HL-60 (cell line): ENCODE results near the gene ANKS3.
A peak's percentile ranks its signal among the peaks of the same experiment; 100 is the strongest.

Experiments used
- DNase-seq, 2 experiments: peaks; one replicate each; pipeline ENCODE4 v3.0.0-alpha.2; 2010 to 2020; ENCODE audit warnings: low read depth in 1 of 2, low spot score in 1 of 2
- H3K27ac ChIP-seq: fragments of 250-450 bp; sonication (Bioruptor Pico); replicated peaks from 2 replicates; pipeline ENCODE4 v1.5.1; 2020; ENCODE audit warnings: mild to moderate bottlenecking, moderate library complexity
- H3K27me3 ChIP-seq: fragments of 250-450 bp; sonication (Bioruptor Pico); 2 replicates; pipeline ENCODE4 v1.5.1; 2021; ENCODE audit warnings: mild to moderate bottlenecking, moderate library complexity; ENCODE audit not compliant: insufficient read depth, poor library complexity, severe bottlenecking
- H3K4me3 ChIP-seq: replicated peaks from 2 replicates; pipeline ENCODE4 v1.5.1; 2011; ENCODE audit warnings: mild to moderate bottlenecking, control low read depth, low read length; ENCODE audit not compliant: insufficient read depth
- GABPA ChIP-seq: IDR thresholded peaks from 2 replicates; pipeline ENCODE4 v1.6.1; 2012; ENCODE audit warnings: low read depth
- POLR2AphosphoS5 ChIP-seq: IDR thresholded peaks from 2 replicates; pipeline ENCODE4 v1.6.1; 2012; ENCODE audit warnings: low read depth
- SPI1 ChIP-seq: IDR thresholded peaks from 2 replicates; pipeline ENCODE4 v1.6.1; 2012; ENCODE audit warnings: low read depth, mild to moderate bottlenecking, borderline replicate concordance
- TF ChIP-seq, protein P1 (sequence below): IDR thresholded peaks from one replicate; pipeline ENCODE4 v1.5.1; 2011; ENCODE audit warnings: low read length, control low read depth, inconsistent platforms; ENCODE audit not compliant: insufficient read depth
- TF ChIP-seq, protein P2 (sequence below): IDR thresholded peaks from 2 replicates; pipeline ENCODE4 v1.6.1; 2012; ENCODE audit warnings: low read depth; ENCODE audit not compliant: insufficient replicate concordance

The ANKS3 gene

DNA sequence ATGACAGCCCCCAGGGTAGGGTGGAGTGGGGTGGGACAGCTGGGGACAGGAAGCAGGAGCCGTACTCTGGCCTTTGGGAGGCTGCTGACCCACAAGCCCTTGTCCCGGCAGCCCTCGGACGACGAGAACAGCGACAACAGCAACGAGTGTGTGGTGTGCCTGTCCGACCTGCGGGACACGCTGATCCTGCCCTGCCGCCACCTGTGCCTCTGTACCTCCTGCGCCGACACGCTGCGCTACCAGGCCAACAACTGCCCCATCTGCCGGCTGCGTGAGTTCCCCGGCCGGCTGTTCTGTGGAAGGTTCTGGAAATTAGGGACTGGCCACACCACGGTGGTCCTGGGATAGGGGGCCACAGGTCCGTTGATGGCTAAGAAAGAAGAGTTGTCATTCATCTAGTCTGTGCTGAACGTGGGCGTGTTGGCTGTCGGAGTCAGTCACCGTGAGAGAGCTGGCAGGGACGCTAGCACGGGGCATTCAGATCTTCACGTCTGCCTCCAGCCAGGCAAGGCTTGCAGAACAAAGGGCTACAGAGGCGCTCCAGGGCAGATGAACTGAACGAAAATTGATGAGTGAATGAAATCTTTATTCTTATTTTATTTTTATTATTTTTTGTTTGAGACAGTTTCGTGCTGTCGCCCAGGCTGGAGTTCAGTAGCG is 60.6 kb downstream of the ANKS3 start:
- H3K27ac ChIP-seq = peak overlapping the region; percentile 25; the same call in 1 of the 2 replicates
- TF ChIP-seq POLR2AphosphoS5 = no peak
- TF ChIP-seq, protein P1, sequence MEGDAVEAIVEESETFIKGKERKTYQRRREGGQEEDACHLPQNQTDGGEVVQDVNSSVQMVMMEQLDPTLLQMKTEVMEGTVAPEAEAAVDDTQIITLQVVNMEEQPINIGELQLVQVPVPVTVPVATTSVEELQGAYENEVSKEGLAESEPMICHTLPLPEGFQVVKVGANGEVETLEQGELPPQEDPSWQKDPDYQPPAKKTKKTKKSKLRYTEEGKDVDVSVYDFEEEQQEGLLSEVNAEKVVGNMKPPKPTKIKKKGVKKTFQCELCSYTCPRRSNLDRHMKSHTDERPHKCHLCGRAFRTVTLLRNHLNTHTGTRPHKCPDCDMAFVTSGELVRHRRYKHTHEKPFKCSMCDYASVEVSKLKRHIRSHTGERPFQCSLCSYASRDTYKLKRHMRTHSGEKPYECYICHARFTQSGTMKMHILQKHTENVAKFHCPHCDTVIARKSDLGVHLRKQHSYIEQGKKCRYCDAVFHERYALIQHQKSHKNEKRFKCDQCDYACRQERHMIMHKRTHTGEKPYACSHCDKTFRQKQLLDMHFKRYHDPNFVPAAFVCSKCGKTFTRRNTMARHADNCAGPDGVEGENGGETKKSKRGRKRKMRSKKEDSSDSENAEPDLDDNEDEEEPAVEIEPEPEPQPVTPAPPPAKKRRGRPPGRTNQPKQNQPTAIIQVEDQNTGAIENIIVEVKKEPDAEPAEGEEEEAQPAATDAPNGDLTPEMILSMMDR = no peak
- TF ChIP-seq SPI1 = no peak
- no peak for TF ChIP-seq GABPA
- TF ChIP-seq, protein P2, sequence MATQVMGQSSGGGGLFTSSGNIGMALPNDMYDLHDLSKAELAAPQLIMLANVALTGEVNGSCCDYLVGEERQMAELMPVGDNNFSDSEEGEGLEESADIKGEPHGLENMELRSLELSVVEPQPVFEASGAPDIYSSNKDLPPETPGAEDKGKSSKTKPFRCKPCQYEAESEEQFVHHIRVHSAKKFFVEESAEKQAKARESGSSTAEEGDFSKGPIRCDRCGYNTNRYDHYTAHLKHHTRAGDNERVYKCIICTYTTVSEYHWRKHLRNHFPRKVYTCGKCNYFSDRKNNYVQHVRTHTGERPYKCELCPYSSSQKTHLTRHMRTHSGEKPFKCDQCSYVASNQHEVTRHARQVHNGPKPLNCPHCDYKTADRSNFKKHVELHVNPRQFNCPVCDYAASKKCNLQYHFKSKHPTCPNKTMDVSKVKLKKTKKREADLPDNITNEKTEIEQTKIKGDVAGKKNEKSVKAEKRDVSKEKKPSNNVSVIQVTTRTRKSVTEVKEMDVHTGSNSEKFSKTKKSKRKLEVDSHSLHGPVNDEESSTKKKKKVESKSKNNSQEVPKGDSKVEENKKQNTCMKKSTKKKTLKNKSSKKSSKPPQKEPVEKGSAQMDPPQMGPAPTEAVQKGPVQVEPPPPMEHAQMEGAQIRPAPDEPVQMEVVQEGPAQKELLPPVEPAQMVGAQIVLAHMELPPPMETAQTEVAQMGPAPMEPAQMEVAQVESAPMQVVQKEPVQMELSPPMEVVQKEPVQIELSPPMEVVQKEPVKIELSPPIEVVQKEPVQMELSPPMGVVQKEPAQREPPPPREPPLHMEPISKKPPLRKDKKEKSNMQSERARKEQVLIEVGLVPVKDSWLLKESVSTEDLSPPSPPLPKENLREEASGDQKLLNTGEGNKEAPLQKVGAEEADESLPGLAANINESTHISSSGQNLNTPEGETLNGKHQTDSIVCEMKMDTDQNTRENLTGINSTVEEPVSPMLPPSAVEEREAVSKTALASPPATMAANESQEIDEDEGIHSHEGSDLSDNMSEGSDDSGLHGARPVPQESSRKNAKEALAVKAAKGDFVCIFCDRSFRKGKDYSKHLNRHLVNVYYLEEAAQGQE = no peak
- DNase-seq = no peak
- no peaks in the 10 kb centered on the region for H3K27me3 ChIP-seq
- no peak overlapping the region for H3K4me3 ChIP-seq

DNA sequence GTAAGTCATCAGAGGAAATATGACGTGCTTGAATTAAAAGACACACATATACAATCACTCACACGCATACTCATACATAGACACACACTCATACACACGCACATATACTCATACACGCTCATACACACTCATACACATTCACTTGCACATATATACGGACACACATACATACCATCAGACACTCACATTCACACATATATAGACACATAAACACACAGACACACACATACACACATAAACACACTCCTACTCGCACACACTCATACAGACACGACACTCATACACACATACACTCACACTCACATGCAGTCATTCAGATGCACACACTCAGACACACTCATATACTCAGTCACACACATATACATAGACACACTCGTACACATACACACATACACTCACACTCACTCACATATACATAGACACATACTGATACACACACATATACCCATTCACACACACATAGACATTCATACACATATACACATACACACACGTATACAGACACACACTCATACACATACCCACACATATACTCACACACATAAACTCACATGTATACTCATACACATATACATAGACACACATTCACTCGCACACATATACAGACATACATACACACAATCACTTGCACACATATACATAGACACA is 65.6 kb downstream of the ANKS3 start:
- Histone ChIP-seq H3K4me3 (no peak overlapping the region), H3K27ac (no peak overlapping the region), H3K27me3 (no peaks in the 10 kb centered on the region)
- no peak for DNase-seq
- TF ChIP-seq, protein P1 = no peak
- TF ChIP-seq, protein P2 = no peak
- TF ChIP-seq GABPA = no peak
- no peak for TF ChIP-seq SPI1
- TF ChIP-seq POLR2AphosphoS5 = no peak

DNA sequence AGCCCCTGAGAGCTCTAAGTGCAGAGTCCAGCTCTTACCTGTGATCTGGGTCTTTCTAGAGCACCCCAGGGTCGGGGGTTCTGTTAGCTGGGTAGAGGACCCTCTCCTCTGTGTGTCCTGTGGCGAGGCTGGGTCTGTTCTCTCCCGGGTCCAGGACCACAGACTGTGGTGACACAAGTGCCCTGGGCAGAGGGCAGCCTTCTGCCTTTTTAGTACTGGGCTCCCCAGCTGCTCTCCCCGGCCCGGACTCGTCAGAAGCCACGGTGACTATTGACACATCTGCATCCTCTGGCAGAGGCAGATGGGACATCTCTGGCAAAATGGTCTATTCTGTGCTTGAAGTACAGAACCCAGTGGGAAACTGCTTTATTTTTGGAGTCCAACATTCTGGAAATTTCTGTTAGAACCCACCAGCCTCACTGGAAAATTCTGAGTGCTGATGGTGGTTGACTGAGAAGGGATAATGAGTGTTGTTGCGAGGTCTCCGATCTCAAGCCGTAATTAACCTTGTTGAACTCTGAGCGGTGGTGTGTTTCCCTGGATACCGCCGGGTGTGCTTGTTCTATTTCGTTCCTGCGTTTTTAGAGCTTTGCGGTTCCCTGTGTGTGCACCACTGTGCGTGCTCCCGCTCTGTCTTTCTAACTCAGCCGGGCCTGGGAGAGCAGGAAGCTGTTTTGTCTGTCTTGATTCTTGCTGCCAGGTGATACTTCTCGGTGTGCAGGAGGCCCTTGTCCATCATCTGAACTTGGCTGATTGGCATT is 66.7 kb downstream of the ANKS3 start:
- no peaks in the 10 kb centered on the region for H3K27me3 ChIP-seq
- no peak for TF ChIP-seq POLR2AphosphoS5
- TF ChIP-seq, protein P2 = no peak
- TF ChIP-seq GABPA = no peak
- TF ChIP-seq, protein P1 = no peak
- no peak for TF ChIP-seq SPI1
- no peak for DNase-seq
- 0 out of 2 replicates have a peak overlapping the region, but pooled peaks have one; percentile 7 for H3K27ac ChIP-seq
- no peak overlapping the region for H3K4me3 ChIP-seq
